ENCODE data around the gene ASB7. TPM values are rescaled to one million over a fixed set of nuclear protein-coding genes. Genes with fewer than 3 reads are reported as not detected.

Gene ASB7
- polyA plus RNA-seq, 1 donor (not counting 4 experiments of a cell fraction or from before 2014, with no cell fraction given) = 10.8 TPM

- Histone ChIP-seq H3K79me2 (ENCODE audit: control insufficient read depth, insufficient read depth, low read length) (no peaks in the 10 kb centered on the region), H3K36me3 (ENCODE audit: control insufficient read depth in 2 of 2, extremely low read depth in 1 of 2, insufficient read depth in 2 of 2, low read length in 2 of 2) (no peaks in the 10 kb centered on the region), H2AFZ (ENCODE audit: control insufficient read depth, low read length) (no peak overlapping the region), H3K9ac (ENCODE audit: control insufficient read depth, extremely low read depth, insufficient read depth, low read length) (no peak overlapping the region), H4K20me1 (ENCODE audit: control insufficient read depth, extremely low read depth, insufficient read depth, low read length) (no peaks in the 10 kb centered on the region), H3K27ac (ENCODE audit: control insufficient read depth, insufficient read depth, low read length) (no peak overlapping the region), H3K27me3 (ENCODE audit: control insufficient read depth, extremely low read depth, insufficient read depth, low read length) (no peaks in the 10 kb centered on the region), H3K9me3 (ENCODE audit: control insufficient read depth, low read depth, low read length) (no peaks in the 10 kb centered on the region), H3K4me3 (ENCODE audit: control insufficient read depth in 2 of 3, extremely low read depth in 1 of 3, insufficient read depth in 2 of 3, low read depth in 1 of 3, low read length in 3 of 3) (no peak overlapping the region), H3K9me1 (ENCODE audit: control insufficient read depth, extremely low read depth, insufficient read depth, low read length) (no peaks in the 10 kb centered on the region), H3K4me2 (ENCODE audit: control insufficient read depth, extremely low read depth, insufficient read depth, low read depth, low read length) (no peak overlapping the region), H3K4me1 (ENCODE audit: control insufficient read depth, extremely low read depth, insufficient read depth, low read length) (peaks cover 5% of the 10 kb centered on the region)
- TF ChIP-seq EZH2 (IDR thresholded peaks at IDR 0.05; ENCODE audit: low read length) = no peak
- TF ChIP-seq CTCF (optimal IDR thresholded peaks at IDR 0.05 in 1 of 3, IDR thresholded peaks at IDR 0.05 in 1 of 3, conservative IDR thresholded peaks at IDR 0.05 in 1 of 3; ENCODE audit: extremely low read depth in 1 of 3, insufficient read depth in 2 of 3, low read length in 3 of 3) = no peak
- FAIRE-seq (no peak), DNase-seq (ENCODE audit: low read depth, low spot score) (no peak)
- dilution Hi-C loops (cut with MboI; ENCODE audit: extremely low pct_ligation_motif_present, low sequenced_read_pairs) = no loop called here
Measured at GRCh38 chr15:100668348-100668745, 66.0 kb downstream of the ASB7 start.

GRCh38 chr15:100669260-100669659, 66.9 kb downstream of the ASB7 start:
- Histone ChIP-seq H3K27me3 (ENCODE audit: control insufficient read depth, extremely low read depth, insufficient read depth, low read length) (no peaks in the 10 kb centered on the region), H3K9me3 (ENCODE audit: control insufficient read depth, low read depth, low read length) (no peaks in the 10 kb centered on the region), H4K20me1 (ENCODE audit: control insufficient read depth, extremely low read depth, insufficient read depth, low read length) (no peaks in the 10 kb centered on the region), H3K36me3 (ENCODE audit: control insufficient read depth in 2 of 2, extremely low read depth in 1 of 2, insufficient read depth in 2 of 2, low read length in 2 of 2) (no peaks in the 10 kb centered on the region), H3K9me1 (ENCODE audit: control insufficient read depth, extremely low read depth, insufficient read depth, low read length) (no peaks in the 10 kb centered on the region), H3K4me2 (ENCODE audit: control insufficient read depth, extremely low read depth, insufficient read depth, low read depth, low read length) (no peak overlapping the region), H3K9ac (ENCODE audit: control insufficient read depth, extremely low read depth, insufficient read depth, low read length) (no peak overlapping the region), H3K27ac (ENCODE audit: control insufficient read depth, insufficient read depth, low read length) (no peak overlapping the region), H3K79me2 (ENCODE audit: control insufficient read depth, insufficient read depth, low read length) (no peaks in the 10 kb centered on the region), H3K4me3 (ENCODE audit: control insufficient read depth in 2 of 3, extremely low read depth in 1 of 3, insufficient read depth in 2 of 3, low read depth in 1 of 3, low read length in 3 of 3) (no peak overlapping the region), H3K4me1 (ENCODE audit: control insufficient read depth, extremely low read depth, insufficient read depth, low read length) (peaks cover 5% of the 10 kb centered on the region), H2AFZ (ENCODE audit: control insufficient read depth, low read length) (no peak overlapping the region)
- no peak for TF ChIP-seq CTCF (optimal IDR thresholded peaks at IDR 0.05 in 1 of 3, IDR thresholded peaks at IDR 0.05 in 1 of 3, conservative IDR thresholded peaks at IDR 0.05 in 1 of 3; ENCODE audit: extremely low read depth in 1 of 3, insufficient read depth in 2 of 3, low read length in 3 of 3)
- TF ChIP-seq EZH2 (IDR thresholded peaks at IDR 0.05; ENCODE audit: low read length) = no peak
- no peak for FAIRE-seq
- dilution Hi-C loops (cut with MboI; ENCODE audit: extremely low pct_ligation_motif_present, low sequenced_read_pairs) = no loop called here
- DNase-seq (ENCODE audit: low read depth, low spot score) = no peak

All from keratinocyte (primary cell).